MV-4-11 (cell line): ENCODE data around the gene FHL1.

Experiments
- DNase-seq: peaks from one replicate; lab custom pipeline; 2025; lab: John Stamatoyannopoulos, UW

The FHL1 gene

GRCh38 chrX:136255541-136255940 lies 108.2 kb downstream of the FHL1 start:
- DNase-seq = no peak

DNA sequence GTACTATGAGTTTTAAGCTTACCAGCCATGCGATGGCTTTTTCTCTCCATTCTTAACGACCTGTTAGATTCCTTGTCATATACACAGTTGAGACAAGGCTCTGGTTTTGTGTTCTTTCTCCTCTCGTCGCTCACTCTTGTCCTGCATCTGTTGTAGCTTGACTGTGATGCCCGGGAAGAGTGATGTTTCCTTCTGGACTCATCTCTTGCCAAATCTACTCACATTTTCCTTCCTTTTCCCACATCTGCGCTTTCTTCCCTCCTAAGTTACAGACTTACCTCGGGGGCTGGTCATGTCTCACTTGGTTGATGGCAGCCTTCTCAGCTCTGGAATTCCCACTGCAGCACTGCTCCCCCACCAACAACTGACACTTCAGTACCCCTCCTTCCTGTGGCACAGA lies 108.7 kb downstream of the FHL1 start:
- DNase-seq = no peak

- DNase-seq = no peak
Observed at GRCh38 chrX:136258951-136259350, 111.6 kb downstream of the FHL1 start.

GRCh38 chrX:136259543-136259942 lies 112.2 kb downstream of the FHL1 start:
- DNase-seq = no peak

- DNase-seq = no peak
Observed at GRCh38 chrX:136260776-136261175, 113.4 kb downstream of the FHL1 start.
